Ovary (tissue), 10 donors: ENCODE data around the gene TAMM41. TPM values are rescaled to one million over a fixed set of nuclear protein-coding genes. Genes with fewer than 3 reads are reported as not detected.
"Not testable (repeated sequence)": the region's sequence is repeated elsewhere in the genome, so short reads cannot be mapped to it uniquely, and the experiment has no call there.

Experiments used
- DNase-seq, 5 donors: peaks; one replicate each; pipeline ENCODE4 v3.0.0-alpha.2; 2019 to 2020
- H3K27ac ChIP-seq, 2 donors: fragments of 200-600 bp; one replicate each; pipeline versions ENCODE4 v1.5.1 to v1.8.0; 2019 to 2022
- H3K27me3 ChIP-seq: fragments of 200-600 bp; one replicate; pipeline ENCODE4 v1.8.0; 2022
- H3K36me3 ChIP-seq: fragments of 200-600 bp; sonication (generic); one replicate; pipeline ENCODE4 v1.5.1; 2019
- H3K4me1 ChIP-seq: one replicate; pipeline ENCODE4 v1.8.1; 2013; ENCODE audit warnings: mild to moderate bottlenecking, moderate library complexity; ENCODE audit not compliant: insufficient read depth
- H3K4me3 ChIP-seq: fragments of 200-600 bp; sonication (generic); one replicate; pipeline ENCODE4 v1.5.1; 2017
- H3K9me3 ChIP-seq, 2 donors: fragments of 200-600 bp in 1 of 2; sonication (generic) in 1 of 2; one replicate each; pipeline versions ENCODE4 v1.5.1 to v1.8.1; 2013 to 2019; ENCODE audit warnings: mild to moderate bottlenecking in 1 of 2, moderate library complexity in 1 of 2
- CTCF ChIP-seq, 3 donors: fragments of 450-650 bp in 2 of 3; fragments of 200-600 bp in 1 of 3; IDR thresholded peaks; one replicate each; pipeline versions ENCODE4 v1.5.1 to v1.8.0; 2016 to 2022; ENCODE audit warnings: antibody characterized with exemption in 3 of 3, mild to moderate bottlenecking in 1 of 3
- EP300 ChIP-seq: sonication (generic); formaldehyde crosslinking; IDR thresholded peaks from one replicate; pipeline ENCODE4 v1.6.1; 2017; ENCODE audit warnings: antibody characterized with exemption
- POLR2A ChIP-seq: fragments of 450-650 bp; IDR thresholded peaks from one replicate; pipeline ENCODE4 v1.6.1; 2017; ENCODE audit warnings: antibody characterized with exemption, mild to moderate bottlenecking, moderate library complexity
- WGBS, 3 donors: extraction: QIAGEN DNeasy Blood & Tissue Kit in 1 of 3; methylation state at CpG; one replicate each; pipeline versions ENCODE4 v1.1.5 to v1.1.7; 2013 to 2017; 5-methylcytosine and 5-hydroxymethylcytosine counted together
- intact Hi-C, 4 donors: fragments of 100-400 bp; cut with DNase I; formaldehyde crosslinking; loops; one replicate each; pipeline versions ENCODE4 v1.11.0 to v1.15.1; 2022 to 2023
- long read RNA-seq, 3 donors: library from polyadenylated mRNA in 2 of 3; unstranded in 2 of 3; transcript quantifications; one replicate each; pipeline ENCODE4 v2.0.0 and lab custom pipeline, GENCODE V29; 2021 to 2026
- polyA plus RNA-seq, 2 donors: library from polyadenylated mRNA; stranded (reverse); fragments of 200-250 nt in 1 of 2; fragments of 350-450 nt in 1 of 2; fragmentation: Illumina TruSeq in 1 of 2; extraction: RNeasy Lipid Tissue Mini Kit (QIAGEN cat#74804) in 1 of 2; gene quantifications; one replicate each; pipeline ENCODE4 v1.2.3, GENCODE V29; 2013 to 2014
- total RNA-seq, 7 donors: library from RNA; depleted of rRNA in 2 of 7; stranded (reverse); fragments of >200 nt in 2 of 7; fragmentation: NEBNext Ultra II Directional in 3 of 7; extraction: Animal tissue kit (Norgen Biotek cat#: 25700) in 3 of 7; gene quantifications; one replicate each; pipeline versions ENCODE4 v1.1.0 to v1.2.4, GENCODE V29; 2016 to 2023
- donor health status: DM: no; HTN: no; CAD: no; lungs with moderate emphysema.
- donor health status: DM: no; HTN: no; CAD: no.
- donor health status: Bipolar disorder and iron deficiency.
- donor health status: DM: yes; HTN: yes; CAD: no.
- donor health status: DM: no; HTN: no; CAD: no.
- donor health status: DM: yes; HTN: yes; CAD: no.

TAMM41 gene
- total RNA-seq = 10 to 100 TPM; 10.6 to 29.2 (median 23.7) TPM
- polyA plus RNA-seq = 10 to 100 TPM; 17.2 to 18.5 TPM
- long read RNA-seq, donor 1, transcript TAMM41-206 (8 exons, 1,213 nt) = major isoform, 21 of 63 reads
- long read RNA-seq, donor 1, partial matches to known transcripts = 6 of 63 reads
- long read RNA-seq, donor 1, other reads (novel, unspliced or antisense) = 34 of 63 reads
- long read RNA-seq, donor 2, partial matches to known transcripts = 0 of 4 reads
- long read RNA-seq, donor 2, other reads (novel, unspliced or antisense) = 0 of 4 reads
- long read RNA-seq, donor 3, partial matches to known transcripts = 1 of 10 reads
- long read RNA-seq, donor 3, other reads (novel, unspliced or antisense) = 7 of 10 reads

GRCh38 chr3:11846281-11847266 lies at the start of gene TAMM41:
Gene TAMM41, minus strand, starts transcription at chr3:11846885. Its CDS starts 249 bp downstream, at chr3:11846636.
- Histone ChIP-seq H3K36me3 (no peaks in the 10 kb centered on the region), H3K9me3 (no peaks in the 10 kb centered on the region), H3K4me3 (peak within 1 kb of the TSS; percentile 91), H3K27ac (peak within 1 kb of the TSS; percentile 26 to 86), H3K4me1 (peaks cover 3% of the 10 kb centered on the region), H3K27me3 (no peaks in the 10 kb centered on the region)
- intact Hi-C loops = no loop called here
- TF ChIP-seq CTCF (IDR thresholded peaks at IDR 0.05) = peak; percentile 81 to 86 (median 81)
- peak; percentile 9 for TF ChIP-seq POLR2A
- TF ChIP-seq EP300 = no peak
- peak; percentile 85 to 91 (median 86) for DNase-seq
- WGBS, 3 donors = 1% methylated on average over 71 of the region's 71 CpGs

- H3K9me3 ChIP-seq = no peaks in the 10 kb centered on the region
- TF ChIP-seq CTCF (IDR thresholded peaks at IDR 0.05) (no peak), POLR2A (no peak), EP300 (no peak)
- H3K36me3 ChIP-seq = no peaks in the 10 kb centered on the region
- no peaks in the 10 kb centered on the region for H3K27me3 ChIP-seq
- intact Hi-C loops = no loop called here
- H3K4me3 ChIP-seq = no peak overlapping the region
- no peak overlapping the region for H3K27ac ChIP-seq
- 61 to 75% (median 68%) methylated on average over 5 of the region's 5 CpGs for WGBS, 3 donors
- no peaks in the 10 kb centered on the region for H3K4me1 ChIP-seq
- DNase-seq = no peak
Observed at GRCh38 chr3:11878837-11879236, 32.2 kb upstream of the TAMM41 start.

DNA sequence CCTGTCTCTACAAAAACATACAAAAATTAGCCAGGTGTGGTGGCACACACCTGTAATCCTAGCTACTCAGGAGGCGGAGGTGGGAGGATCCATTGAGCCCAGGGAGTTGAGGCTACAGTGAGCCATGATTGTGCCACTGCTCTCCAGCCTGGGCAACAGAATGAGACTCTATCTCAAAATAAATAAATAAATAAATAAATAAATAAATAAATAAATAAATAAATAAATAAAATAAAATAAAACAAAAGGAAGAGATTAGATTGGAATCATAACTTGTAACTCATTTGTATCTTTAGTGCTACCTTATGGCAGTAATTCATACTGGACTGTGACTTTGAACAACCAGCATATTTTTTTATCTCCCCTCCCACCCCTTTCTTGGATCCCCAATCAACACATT lies 28.0 kb upstream of the TAMM41 start:
- DNase-seq, H3K4me1 ChIP-seq, H3K27ac ChIP-seq, H3K36me3 ChIP-seq, H3K4me3 ChIP-seq, H3K9me3 ChIP-seq, H3K27me3 ChIP-seq: not testable (repeated sequence)
- 88 to 100% (median 94%) methylated on average over 1 of the region's 1 CpG for WGBS, 3 donors
- intact Hi-C loops = loop anchor here in 1 of 4 donors (5.0 kb wide), 1 partner anchor 1827 kb away; no protein-coding TSS in a partner anchor

DNA sequence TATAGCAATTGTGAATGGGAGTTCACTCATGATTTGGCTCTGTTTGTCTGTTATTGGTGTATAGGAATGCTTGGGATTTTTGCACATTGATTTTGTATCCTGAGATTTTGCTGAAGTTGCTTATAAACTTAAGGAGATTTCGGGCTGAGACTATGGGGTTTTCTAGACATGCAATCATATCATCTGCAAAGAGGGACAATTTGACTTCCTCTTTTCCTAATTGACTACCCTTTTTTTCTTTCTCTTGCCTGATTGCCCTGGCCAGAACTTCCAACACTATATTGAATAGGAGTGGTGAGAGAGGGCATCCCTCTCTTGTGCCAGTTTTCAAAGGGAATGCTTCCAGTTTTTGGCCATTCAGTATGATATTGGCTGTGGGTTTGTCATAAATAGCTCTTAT lies 17.1 kb upstream of the TAMM41 start:
- H3K4me1 ChIP-seq, intact Hi-C loops, H3K27me3 ChIP-seq, DNase-seq, H3K27ac ChIP-seq, H3K9me3 ChIP-seq, H3K4me3 ChIP-seq, H3K36me3 ChIP-seq: not testable (repeated sequence)
- 79 to 82% (median 81%) methylated on average over 1 of the region's 1 CpG for WGBS, 3 donors

DNA sequence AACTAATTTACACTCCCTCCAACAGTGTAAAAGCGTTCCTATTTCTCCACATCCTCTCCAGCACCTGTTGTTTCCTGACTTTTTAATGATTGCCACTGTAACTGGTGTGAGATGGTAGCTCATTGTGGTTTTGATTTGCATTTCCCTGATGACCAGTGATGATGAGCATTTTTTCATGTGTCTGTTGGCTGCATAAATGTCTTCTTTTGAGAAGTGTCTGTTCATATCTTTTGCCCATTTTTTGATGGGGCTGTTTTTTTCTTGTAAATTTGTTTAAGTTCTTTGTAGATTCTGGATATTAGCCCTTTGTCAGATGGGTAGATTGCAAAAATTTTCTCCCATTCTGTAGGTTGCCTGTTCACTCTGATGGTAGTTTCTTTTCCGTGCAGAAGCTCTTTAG lies 15.9 kb upstream of the TAMM41 start:
- intact Hi-C loops, H3K27me3 ChIP-seq, DNase-seq, H3K9me3 ChIP-seq, H3K36me3 ChIP-seq, H3K27ac ChIP-seq, H3K4me1 ChIP-seq, H3K4me3 ChIP-seq: not testable (repeated sequence)
- WGBS, 3 donors = 88 to 96% (median 90%) methylated on average over 2 of the region's 2 CpGs

DNA sequence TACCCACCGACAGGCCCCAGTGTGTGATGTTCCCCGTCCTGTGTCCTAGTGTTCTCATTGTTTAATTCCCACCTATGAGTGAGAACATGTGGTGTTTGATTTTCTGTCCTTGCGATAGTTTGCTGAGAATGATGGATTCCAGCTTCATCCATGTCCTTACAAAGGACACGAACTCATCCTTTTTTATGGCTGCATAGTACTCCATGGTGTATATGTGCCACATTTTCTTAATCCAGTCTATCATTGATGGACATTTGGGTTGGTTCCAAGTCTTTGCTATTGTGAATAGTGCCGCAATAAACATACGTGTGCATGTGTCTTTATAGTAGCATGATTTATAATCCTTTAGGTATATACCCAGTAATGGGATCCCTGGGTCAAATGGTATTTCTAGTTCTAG lies 15.5 kb upstream of the TAMM41 start:
- WGBS, 3 donors = 88 to 96% (median 95%) methylated on average over 5 to 6 of the region's 6 CpGs
- H3K27me3 ChIP-seq, H3K9me3 ChIP-seq, H3K4me1 ChIP-seq, intact Hi-C loops, H3K27ac ChIP-seq, H3K4me3 ChIP-seq, H3K36me3 ChIP-seq, DNase-seq: not testable (repeated sequence)

- not testable (repeated sequence) for DNase-seq
Observed at GRCh38 chr3:11860213-11860612, 13.5 kb upstream of the TAMM41 start.

More at GRCh38 chr3:11860213-11860612, 13.5 kb upstream of the TAMM41 start:
- H3K4me3 ChIP-seq, intact Hi-C loops, H3K27ac ChIP-seq, H3K4me1 ChIP-seq, H3K36me3 ChIP-seq, H3K27me3 ChIP-seq, H3K9me3 ChIP-seq: not testable (repeated sequence)
- 10 to 24% (median 22%) methylated on average over 1 of the region's 1 CpG for WGBS, 3 donors
